Endothelial cell of umbilical vein (primary cell): ENCODE data around the gene NMNAT3. TPM values are rescaled to one million over a fixed set of nuclear protein-coding genes. Genes with fewer than 3 reads are reported as not detected.

Source experiments
- BruUV-seq: library from RNA; stranded (reverse); fragments of 400-500 nt; replicated peaks from 2 replicates; lab custom pipeline; 2021; lab: Mats Ljungman, UMichigan
- CTCF ChIA-PET: fragments of 300-600, 350-600 bp; sonication (Branson Sonifier 250); formaldehyde crosslinking; loops from one replicate; lab custom pipeline; 2021; ENCODE audit warnings: antibody characterized with exemption, inconsistent platforms; lab: Charles Lee
- POLR2A ChIA-PET: fragments of 300-600, 350-600 bp; sonication (Branson Sonifier 250); formaldehyde crosslinking; loops from one replicate; lab custom pipeline; 2021; ENCODE audit warnings: antibody characterized with exemption, inconsistent platforms; lab: Charles Lee
- DNase-seq: peaks from one replicate; pipeline ENCODE4 v3.0.0-alpha.2; 2011; ENCODE audit warnings: low read depth, low spot score
- FAIRE-seq: peaks from 2 replicates; lab custom pipeline; 2011; peaks lifted over from hg19 to GRCh38; lab: Jason Lieb, UNC
- H2AFZ ChIP-seq: 2 replicates; pipeline ENCODE4 v1.6.0; 2012; ENCODE audit warnings: low read depth, low read length, control low read depth, inconsistent platforms
- H3K27ac ChIP-seq: 2 replicates; pipeline ENCODE4 v1.5.1; 2011; ENCODE audit warnings: low read depth, mild to moderate bottlenecking, control low read depth, low read length, moderate library complexity; ENCODE audit not compliant: insufficient read depth
- H3K27me3 ChIP-seq, 2 experiments: 2 replicates each; pipeline versions ENCODE4 v1.6.0 to v1.6.1; 2011; ENCODE audit warnings: low read length in 2 of 2, mixed read lengths in 1 of 2; ENCODE audit not compliant: control insufficient read depth in 2 of 2, insufficient read depth in 2 of 2
- H3K36me3 ChIP-seq, 2 experiments: 2 replicates in 1 of 2; 3 replicates in 1 of 2; pipeline ENCODE4 v1.5.1; 2011; ENCODE audit warnings: low read length in 2 of 2, mild to moderate bottlenecking in 1 of 2, moderate library complexity in 1 of 2; ENCODE audit not compliant: control insufficient read depth in 2 of 2, insufficient read depth in 2 of 2; ENCODE audit errors: extremely low read depth in 1 of 2
- H3K4me1 ChIP-seq: 3 replicates; pipeline ENCODE4 v1.5.1; 2011; ENCODE audit warnings: mild to moderate bottlenecking, low read length; ENCODE audit not compliant: control insufficient read depth, insufficient read depth; ENCODE audit errors: extremely low read depth
- H3K4me2 ChIP-seq: 2 replicates; pipeline ENCODE4 v1.6.1; 2011; ENCODE audit warnings: low read length, control low read depth, mixed read lengths; ENCODE audit not compliant: insufficient read depth
- H3K4me3 ChIP-seq, 3 experiments: fragments of 200-600 bp in 1 of 3; sonication (generic), shearing (Covaris generic) in 1 of 3; replicated peaks in 1 of 3; 2 replicates each; pipeline ENCODE4 v1.5.1; 2011 to 2016; ENCODE audit warnings: control low read depth in 3 of 3, low read length in 3 of 3, mild to moderate bottlenecking in 2 of 3, inconsistent platforms in 1 of 3, low read depth in 1 of 3, moderate library complexity in 1 of 3; ENCODE audit not compliant: insufficient read depth in 1 of 3
- H3K79me2 ChIP-seq: 2 replicates; pipeline ENCODE4 v1.6.0; 2012; ENCODE audit warnings: low read length, inconsistent platforms; ENCODE audit not compliant: control insufficient read depth, insufficient read depth
- H3K9ac ChIP-seq: replicated peaks from 2 replicates; pipeline ENCODE3; 2011; ENCODE audit warnings: low read length, control low read depth; ENCODE audit not compliant: insufficient read depth; ENCODE audit errors: extremely low read depth
- H3K9me1 ChIP-seq: replicated peaks from 3 replicates; pipeline ENCODE4 v1.6.0; 2011; ENCODE audit warnings: mild to moderate bottlenecking, low read length; ENCODE audit not compliant: control insufficient read depth, insufficient read depth; ENCODE audit errors: extremely low read depth
- H3K9me3 ChIP-seq: replicated peaks from 2 replicates; pipeline ENCODE4 v1.5.1; 2012; ENCODE audit warnings: low read length, inconsistent platforms; ENCODE audit not compliant: control insufficient read depth, insufficient read depth
- H4K20me1 ChIP-seq: replicated peaks from 2 replicates; pipeline ENCODE3; 2011; ENCODE audit warnings: mild to moderate bottlenecking, low read length; ENCODE audit not compliant: control insufficient read depth, insufficient read depth; ENCODE audit errors: extremely low read depth
- CTCF ChIP-seq, 2 donors: IDR thresholded peaks; 1 replicate in 1 of 2; 2 replicates in 1 of 2; pipeline ENCODE4 v1.5.1; 2011; ENCODE audit warnings: low read length in 2 of 2, mild to moderate bottlenecking in 2 of 2, moderate library complexity in 2 of 2, control low read depth in 1 of 2, inconsistent platforms in 1 of 2, low read depth in 1 of 2; ENCODE audit not compliant: insufficient read depth in 1 of 2; ENCODE audit errors: extremely low read depth in 1 of 2
- EZH2 ChIP-seq: IDR thresholded peaks from 2 replicates; pipeline ENCODE4 v1.6.1; 2012; ENCODE audit warnings: borderline replicate concordance, low read depth, mild to moderate bottlenecking, moderate library complexity, low read length, inconsistent platforms; ENCODE audit not compliant: severe bottlenecking
- FOS ChIP-seq: IDR thresholded peaks from 2 replicates; pipeline ENCODE4 v1.6.1; 2011; ENCODE audit warnings: mild to moderate bottlenecking, low read length, moderate library complexity, borderline replicate concordance; ENCODE audit not compliant: insufficient read depth
- GATA2 ChIP-seq: IDR thresholded peaks from 2 replicates; pipeline ENCODE4 v1.7.0; 2011; ENCODE audit warnings: low read depth, mild to moderate bottlenecking, moderate library complexity, mixed read lengths, low read length; ENCODE audit not compliant: insufficient read length, insufficient read depth
- JUN ChIP-seq: IDR thresholded peaks from 2 replicates; pipeline ENCODE4 v1.6.1; 2011; ENCODE audit warnings: borderline replicate concordance, low read depth; ENCODE audit not compliant: insufficient read length, insufficient read depth
- MAX ChIP-seq: IDR thresholded peaks from 2 replicates; pipeline ENCODE4 v1.6.1; 2011; ENCODE audit not compliant: insufficient read depth, insufficient read length
- MYC ChIP-seq: IDR thresholded peaks from one replicate; pipeline ENCODE4 v1.6.1; 2011; ENCODE audit warnings: mild to moderate bottlenecking, low read depth, low read length
- POLR2A ChIP-seq: IDR thresholded peaks from 2 replicates; pipeline ENCODE4 v1.6.1; 2012; ENCODE audit warnings: low read depth, mild to moderate bottlenecking, control low read depth, low read length
- POLR2AphosphoS5 ChIP-seq: IDR thresholded peaks from 2 replicates; pipeline ENCODE4 v1.6.1; 2012; ENCODE audit warnings: low read depth, mild to moderate bottlenecking, control low read depth, low read length, moderate library complexity; ENCODE audit not compliant: insufficient read depth
- dilution Hi-C: fragments of 300-500 bp; cut with MboI; formaldehyde crosslinking; loops from one replicate; pipeline ENCODE4 v1.15.0; 2019; ENCODE audit warnings: low sequenced_read_pairs; ENCODE audit not compliant: extremely low pct_ligation_motif_present
- intact Hi-C: fragments of 100-400 bp; cut with micrococcal nuclease; formaldehyde crosslinking; loops from one replicate; pipeline ENCODE4 v1.10.0; 2022
- polyA plus RNA-seq, 4 experiments: library from polyadenylated mRNA; depleted of rRNA in 3 of 4; stranded (reverse) in 3 of 4; unstranded in 1 of 4; fragments of >200 nt; gene quantifications; 2 replicates each; pipeline versions ENCODE4 v1.2.1 to v1.2.3, GENCODE V29; 2011 to 2012; ENCODE audit warnings: missing spikeins in 1 of 4
- small RNA-seq: library from RNA; depleted of rRNA; stranded (forward); fragments of <200 nt; gene quantifications from one replicate; pipeline ENCODE3, GENCODE V24; 2012; ENCODE audit warnings: low replicate concordance, low read depth; ENCODE audit not compliant: insufficient read depth, insufficient read length
- total RNA-seq: library from RNA; stranded (reverse); gene quantifications from 2 replicates; pipeline ENCODE4 v1.2.3, GENCODE V29; 2021

Gene NMNAT3
- total and polyA plus RNA-seq, 2 donors (not counting 3 experiments of a cell fraction or from before 2014, with no cell fraction given) = 0.59 to 0.60 TPM

DNA sequence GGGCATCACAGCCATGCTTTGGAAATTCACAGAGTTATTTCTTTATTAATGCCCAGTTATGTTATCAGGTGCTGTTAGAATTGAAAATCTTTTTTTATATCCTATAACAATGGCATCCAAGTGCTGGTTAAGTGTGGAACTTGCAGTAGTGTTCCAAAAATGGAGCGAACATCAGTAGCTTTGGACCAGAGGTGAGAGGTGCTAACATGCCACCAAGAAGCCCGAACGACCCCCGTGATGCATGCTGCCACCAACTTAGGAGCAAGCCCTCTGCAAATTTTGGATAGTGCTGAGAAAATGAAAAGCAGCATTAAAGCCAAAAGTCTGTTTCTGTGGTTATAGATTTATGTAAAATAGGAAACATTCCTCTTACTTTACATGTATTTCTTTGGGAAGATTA is 163.0 kb downstream of the NMNAT3 start:
- intact Hi-C loops = no loop called here
- Histone ChIP-seq H4K20me1 (no peaks in the 10 kb centered on the region), H3K9me3 (no peaks in the 10 kb centered on the region), H3K9me1 (no peaks in the 10 kb centered on the region), H3K79me2 (no peaks in the 10 kb centered on the region), H2AFZ (no peak overlapping the region), H3K36me3 (no peaks in the 10 kb centered on the region), H3K27me3 (no peaks in the 10 kb centered on the region), H3K4me2 (no peak overlapping the region), H3K9ac (no peak overlapping the region), H3K4me3 (no peak overlapping the region), H3K4me1 (no peaks in the 10 kb centered on the region), H3K27ac (no peak overlapping the region)
- DNase-seq = no peak
- POLR2A ChIA-PET = no interaction called here
- BruUV-seq = no TSS peak
- TF ChIP-seq CTCF (IDR thresholded peaks at IDR 0.05; ENCODE audit: extremely low read depth in 1 of 2, insufficient read depth in 1 of 2, low read depth in 1 of 2, low read length in 2 of 2) = no peak
- TF ChIP-seq MAX = no peak
- TF ChIP-seq GATA2 = no peak
- TF ChIP-seq MYC = no peak
- TF ChIP-seq POLR2AphosphoS5 = no peak
- no peak for TF ChIP-seq EZH2
- no peak for TF ChIP-seq FOS
- TF ChIP-seq JUN = no peak
- TF ChIP-seq POLR2A = no peak
- CTCF ChIA-PET = no interaction called here
- no peak for FAIRE-seq
- dilution Hi-C loops = no loop called here

Small RNA genes within 50 kb of the gene (small RNA-seq; reads per million reads assigned to genes)
- gene RN7SL724P = not detected

Other genes starting within 250 kb of the NMNAT3 start
- not detected in 2 replicates for gene RBP2, start 201.5 kb downstream of the NMNAT3 start, total RNA-seq
- not detected in 2 replicates for gene RBP2, start 201.5 kb downstream of the NMNAT3 start, polyA plus RNA-seq
- 5.3 and 16.8 TPM in 2 replicates for gene RBP1, start 138.2 kb downstream of the NMNAT3 start, total RNA-seq
- gene RBP1, start 138.2 kb downstream of the NMNAT3 start, polyA plus RNA-seq = 35.0 and 37.9 TPM in 2 replicates